Nephron progenitor cell (in vitro differentiated cells): ENCODE data around the gene C1QTNF1.

Experiments used
- DNase-seq: peaks from one replicate; pipeline ENCODE4 v3.0.0; 2021
- H3K27ac Mint-ChIP-seq: 2 replicates; pipeline ENCODE4 v1.8.0; 2021; ENCODE audit warnings: mild to moderate bottlenecking, moderate library complexity, mixed read lengths
- H3K27me3 Mint-ChIP-seq: 2 replicates; pipeline ENCODE4 v1.8.0; 2021; ENCODE audit warnings: mild to moderate bottlenecking, low read depth, mixed read lengths; ENCODE audit not compliant: poor library complexity
- H3K36me3 Mint-ChIP-seq: 2 replicates; pipeline ENCODE4 v1.8.0; 2021; ENCODE audit warnings: low read depth, mixed read lengths
- H3K4me1 Mint-ChIP-seq: 2 replicates; pipeline ENCODE4 v1.8.0; 2021; ENCODE audit warnings: mixed read lengths
- H3K4me3 Mint-ChIP-seq: 2 replicates; pipeline ENCODE4 v1.8.0; 2021; ENCODE audit warnings: mild to moderate bottlenecking, moderate library complexity, mixed read lengths
- H3K9me3 Mint-ChIP-seq: 2 replicates; pipeline ENCODE4 v1.8.0; 2021; ENCODE audit warnings: mild to moderate bottlenecking, moderate library complexity, mixed read lengths
- TF ChIP-seq, protein P1 (sequence below): fragments of 200-600 bp; sonication (generic); IDR thresholded peaks from 2 replicates; pipeline ENCODE4 v1.5.0; 2021; ENCODE audit warnings: antibody characterized with exemption

C1QTNF1 gene

GRCh38 chr17:79003661-79004411 is 20.1 kb upstream of the C1QTNF1 start:
- Mint-ChIP-seq H3K9me3 (no peaks in the 10 kb centered on the region), H3K4me3 (no peak overlapping the region), H3K36me3 (peaks cover 14% of the 10 kb centered on the region), H3K27ac (no peak overlapping the region), H3K4me1 (peaks cover 47% of the 10 kb centered on the region), H3K27me3 (no peaks in the 10 kb centered on the region)
- TF ChIP-seq, protein P1, sequence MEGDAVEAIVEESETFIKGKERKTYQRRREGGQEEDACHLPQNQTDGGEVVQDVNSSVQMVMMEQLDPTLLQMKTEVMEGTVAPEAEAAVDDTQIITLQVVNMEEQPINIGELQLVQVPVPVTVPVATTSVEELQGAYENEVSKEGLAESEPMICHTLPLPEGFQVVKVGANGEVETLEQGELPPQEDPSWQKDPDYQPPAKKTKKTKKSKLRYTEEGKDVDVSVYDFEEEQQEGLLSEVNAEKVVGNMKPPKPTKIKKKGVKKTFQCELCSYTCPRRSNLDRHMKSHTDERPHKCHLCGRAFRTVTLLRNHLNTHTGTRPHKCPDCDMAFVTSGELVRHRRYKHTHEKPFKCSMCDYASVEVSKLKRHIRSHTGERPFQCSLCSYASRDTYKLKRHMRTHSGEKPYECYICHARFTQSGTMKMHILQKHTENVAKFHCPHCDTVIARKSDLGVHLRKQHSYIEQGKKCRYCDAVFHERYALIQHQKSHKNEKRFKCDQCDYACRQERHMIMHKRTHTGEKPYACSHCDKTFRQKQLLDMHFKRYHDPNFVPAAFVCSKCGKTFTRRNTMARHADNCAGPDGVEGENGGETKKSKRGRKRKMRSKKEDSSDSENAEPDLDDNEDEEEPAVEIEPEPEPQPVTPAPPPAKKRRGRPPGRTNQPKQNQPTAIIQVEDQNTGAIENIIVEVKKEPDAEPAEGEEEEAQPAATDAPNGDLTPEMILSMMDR, result no peak
- no peak for DNase-seq

GRCh38 chr17:79005063-79005861 is 18.7 kb upstream of the C1QTNF1 start:
- no peak for DNase-seq
- Mint-ChIP-seq H3K4me3 (no peak overlapping the region), H3K36me3 (peaks cover 9% of the 10 kb centered on the region), H3K4me1 (peaks cover 56% of the 10 kb centered on the region), H3K27ac (no peak overlapping the region), H3K9me3 (no peaks in the 10 kb centered on the region), H3K27me3 (no peaks in the 10 kb centered on the region)
- TF ChIP-seq, protein P1, result no peak

DNA sequence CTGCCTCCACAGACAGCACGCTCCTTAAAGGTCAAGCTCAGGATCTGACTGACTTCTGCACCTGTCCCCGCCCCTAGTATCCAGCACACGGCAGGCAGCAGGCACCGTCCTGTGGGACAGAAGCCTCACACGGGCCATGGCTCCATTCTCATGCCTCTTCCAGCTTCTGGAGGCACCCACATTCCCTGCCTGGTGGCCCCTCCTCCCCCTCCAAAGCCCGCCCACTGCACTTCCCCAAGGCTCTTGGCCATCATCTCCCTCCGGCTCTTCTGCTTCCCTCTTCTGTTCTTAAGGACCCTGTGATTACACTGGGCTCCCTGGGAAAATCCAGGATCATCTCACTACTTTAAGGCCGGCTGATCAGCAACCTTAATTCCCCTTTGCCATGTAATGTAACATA is 17.9 kb upstream of the C1QTNF1 start:
- peak overlapping the region; percentile 16 for H3K27ac Mint-ChIP-seq
- peaks cover 5% of the 10 kb centered on the region for H3K36me3 Mint-ChIP-seq
- peaks cover 63% of the 10 kb centered on the region for H3K4me1 Mint-ChIP-seq
- H3K4me3 Mint-ChIP-seq, result no peak overlapping the region
- TF ChIP-seq, protein P1, result no peak
- H3K9me3 Mint-ChIP-seq, result peaks cover 4% of the 10 kb centered on the region
- H3K27me3 Mint-ChIP-seq, result peaks cover 1% of the 10 kb centered on the region
- DNase-seq, result no peak

DNA sequence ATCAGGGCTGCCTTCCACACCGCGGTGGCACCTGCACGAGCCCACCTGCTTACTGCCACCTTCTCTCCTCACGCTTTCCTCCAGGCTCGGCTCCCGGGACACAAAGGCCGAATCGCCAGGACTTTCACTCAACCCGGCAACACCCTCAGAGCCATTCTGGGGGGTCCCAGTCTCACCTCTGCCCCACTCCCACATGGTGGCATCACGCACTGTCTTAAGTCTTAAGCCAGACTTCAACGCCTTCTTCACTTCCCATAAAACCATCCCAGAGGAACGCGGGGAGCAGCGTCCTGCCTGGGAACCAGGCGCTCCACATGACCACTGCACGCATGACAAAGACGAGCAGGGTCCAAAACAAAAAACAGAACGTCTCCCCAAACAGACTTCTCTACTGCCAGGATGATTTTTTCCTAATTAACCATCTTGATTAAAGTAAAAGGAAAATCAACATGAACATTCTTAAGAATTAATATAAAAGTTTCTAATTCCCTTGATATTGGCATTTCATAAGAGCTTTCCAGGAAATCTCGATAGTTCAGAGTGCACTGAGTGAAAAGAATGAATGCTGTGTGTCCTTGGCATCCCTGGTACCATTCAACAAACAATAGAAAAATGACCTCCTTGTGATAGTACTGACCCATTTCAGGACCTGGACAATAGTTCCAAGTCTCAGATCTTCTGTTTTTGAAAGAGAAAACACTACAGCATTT is 17.0 kb upstream of the C1QTNF1 start:
- Mint-ChIP-seq H3K27me3 (peaks cover 7% of the 10 kb centered on the region), H3K36me3 (peaks cover 5% of the 10 kb centered on the region), H3K4me3 (peak overlapping the region; percentile 39), H3K27ac (no peak overlapping the region), H3K4me1 (peaks cover 62% of the 10 kb centered on the region), H3K9me3 (peaks cover 12% of the 10 kb centered on the region)
- DNase-seq, result no peak
- TF ChIP-seq, protein P1, result no peak

DNA sequence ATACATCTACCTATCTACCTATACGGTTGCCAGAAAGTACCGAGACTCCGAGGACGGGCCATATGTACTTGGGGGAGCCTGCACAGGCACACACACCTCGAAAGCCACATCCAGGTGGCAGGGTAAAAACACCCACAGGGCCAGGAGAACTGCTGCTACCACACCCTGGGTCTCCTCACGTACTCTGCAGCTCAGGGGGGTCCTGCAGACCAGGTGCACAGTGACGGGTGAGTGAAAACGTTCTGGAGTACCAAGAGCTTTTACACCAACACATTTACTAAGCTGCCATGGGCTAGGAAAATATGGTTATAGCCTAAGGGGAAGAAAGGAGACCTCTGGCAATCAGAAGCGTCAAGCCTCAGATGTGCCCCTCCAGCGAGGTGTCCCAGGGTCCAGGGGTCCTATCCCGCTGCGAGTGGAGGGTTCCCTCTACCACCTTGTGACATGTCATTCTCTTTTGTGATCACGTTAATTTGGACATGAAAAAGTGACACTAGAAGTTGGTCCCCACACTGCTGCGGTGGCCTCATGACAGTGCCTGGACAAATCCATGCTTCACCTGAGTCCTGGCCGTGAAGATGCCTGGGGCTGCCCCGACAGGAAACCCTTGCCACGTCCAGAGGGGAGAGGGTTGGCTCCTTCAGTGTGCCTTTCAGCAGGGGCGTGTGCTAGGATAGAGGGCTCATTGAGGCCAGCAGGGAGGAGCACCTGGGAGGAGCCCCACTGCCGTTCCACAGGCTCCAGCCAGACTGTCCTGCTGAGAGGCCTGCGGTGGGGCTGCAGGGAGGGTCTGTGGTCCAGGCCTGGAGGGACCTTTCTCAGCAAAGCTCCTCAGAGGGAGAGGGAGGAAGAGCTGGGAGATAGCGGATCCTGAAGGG is 16.2 kb upstream of the C1QTNF1 start:
- no peak overlapping the region for H3K27ac Mint-ChIP-seq
- peaks cover 14% of the 10 kb centered on the region for H3K27me3 Mint-ChIP-seq
- H3K4me3 Mint-ChIP-seq, result peak overlapping the region; percentile 97
- TF ChIP-seq, protein P1, result no peak
- peaks cover 5% of the 10 kb centered on the region for H3K36me3 Mint-ChIP-seq
- H3K9me3 Mint-ChIP-seq, result peaks cover 20% of the 10 kb centered on the region
- no peak for DNase-seq
- H3K4me1 Mint-ChIP-seq, result peaks cover 54% of the 10 kb centered on the region
